Brain microvascular endothelial cell (primary cell): ENCODE results near the gene TNPO3.
A peak's percentile ranks its signal among the peaks of the same experiment; 100 is the strongest.
"Not testable (repeated sequence)": the region's sequence is repeated elsewhere in the genome, so short reads cannot be mapped to it uniquely, and the experiment has no call there.

Experiments used
- DNase-seq: peaks from one replicate; pipeline ENCODE4 v3.0.0-alpha.2; 2020
- H3K27ac ChIP-seq: fragments of 250-450 bp; sonication (Bioruptor Pico); 2 replicates; pipeline ENCODE4 v1.5.1; 2020; ENCODE audit warnings: mild to moderate bottlenecking, moderate library complexity
- H3K27me3 ChIP-seq: fragments of 250-450 bp; sonication (Bioruptor Pico); replicated peaks from 2 replicates; pipeline ENCODE4 v1.5.1; 2020; ENCODE audit warnings: mild to moderate bottlenecking
- H3K36me3 ChIP-seq: fragments of 250-450 bp; sonication (Bioruptor Pico); replicated peaks from 2 replicates; pipeline ENCODE4 v1.5.1; 2020; ENCODE audit warnings: mild to moderate bottlenecking
- H3K4me3 ChIP-seq: 2 replicates; pipeline ENCODE4 v1.5.1; 2011; ENCODE audit warnings: low read depth, mild to moderate bottlenecking, control low read depth, low read length, moderate library complexity
- in situ Hi-C: cut with HindIII; loops from 2 replicates; pipeline ENCODE4 v1.10.0; 2017; ENCODE audit warnings: low sequenced_read_pairs, low pct_ligation_motif_present
- TF ChIP-seq, protein P1 (sequence below): IDR thresholded peaks from 2 replicates; pipeline ENCODE4 v1.5.1; 2011; ENCODE audit warnings: low read depth, mild to moderate bottlenecking, moderate library complexity, low read length, control low read depth, inconsistent platforms; ENCODE audit errors: missing control alignments

TNPO3 gene

GRCh38 chr7:129052441-129052840 is 2.5 kb downstream of the TNPO3 start:
- Histone ChIP-seq H3K27ac (no peak overlapping the region), H3K27me3 (no peaks in the 10 kb centered on the region), H3K4me3 (no peak overlapping the region), H3K36me3 (no peaks in the 10 kb centered on the region)
- in situ Hi-C loops, result no loop called here
- TF ChIP-seq, protein P1, sequence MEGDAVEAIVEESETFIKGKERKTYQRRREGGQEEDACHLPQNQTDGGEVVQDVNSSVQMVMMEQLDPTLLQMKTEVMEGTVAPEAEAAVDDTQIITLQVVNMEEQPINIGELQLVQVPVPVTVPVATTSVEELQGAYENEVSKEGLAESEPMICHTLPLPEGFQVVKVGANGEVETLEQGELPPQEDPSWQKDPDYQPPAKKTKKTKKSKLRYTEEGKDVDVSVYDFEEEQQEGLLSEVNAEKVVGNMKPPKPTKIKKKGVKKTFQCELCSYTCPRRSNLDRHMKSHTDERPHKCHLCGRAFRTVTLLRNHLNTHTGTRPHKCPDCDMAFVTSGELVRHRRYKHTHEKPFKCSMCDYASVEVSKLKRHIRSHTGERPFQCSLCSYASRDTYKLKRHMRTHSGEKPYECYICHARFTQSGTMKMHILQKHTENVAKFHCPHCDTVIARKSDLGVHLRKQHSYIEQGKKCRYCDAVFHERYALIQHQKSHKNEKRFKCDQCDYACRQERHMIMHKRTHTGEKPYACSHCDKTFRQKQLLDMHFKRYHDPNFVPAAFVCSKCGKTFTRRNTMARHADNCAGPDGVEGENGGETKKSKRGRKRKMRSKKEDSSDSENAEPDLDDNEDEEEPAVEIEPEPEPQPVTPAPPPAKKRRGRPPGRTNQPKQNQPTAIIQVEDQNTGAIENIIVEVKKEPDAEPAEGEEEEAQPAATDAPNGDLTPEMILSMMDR, result no peak
- DNase-seq, result no peak

- in situ Hi-C loops, DNase-seq: not testable (repeated sequence)
These were observed 3.5 kb downstream of the TNPO3 start for GRCh38 chr7:129051459-129051858.

GRCh38 chr7:129047761-129048160 is 7.2 kb downstream of the TNPO3 start:
- DNase-seq, result no peak
- TF ChIP-seq, protein P1, result no peak
- Histone ChIP-seq H3K4me3 (no peak overlapping the region), H3K27me3 (no peaks in the 10 kb centered on the region), H3K27ac (no peak overlapping the region), H3K36me3 (no peaks in the 10 kb centered on the region)
- in situ Hi-C loops, result no loop called here

More at GRCh38 chr7:129051459-129051858, 3.5 kb downstream of the TNPO3 start:
- H3K27me3 ChIP-seq, H3K36me3 ChIP-seq, H3K4me3 ChIP-seq, H3K27ac ChIP-seq: not testable (repeated sequence)

DNA sequence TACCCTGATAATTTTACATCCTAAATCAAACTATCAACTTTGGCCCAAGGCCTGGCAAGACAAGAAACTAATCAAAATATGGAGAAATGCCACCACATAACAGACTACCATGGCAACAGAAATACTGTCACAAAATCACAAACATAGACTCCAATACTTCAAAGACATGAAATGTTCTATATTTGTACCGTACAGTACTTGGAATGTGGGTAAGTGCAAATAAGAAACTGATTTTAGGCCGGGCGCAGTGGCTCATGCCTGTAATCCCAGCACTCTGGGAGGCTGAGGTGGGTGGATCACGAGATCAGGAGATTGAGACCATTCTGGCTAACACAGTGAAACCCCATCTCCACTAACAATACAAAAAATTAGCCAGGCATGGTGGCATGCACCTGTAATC is 9.2 kb downstream of the TNPO3 start:
- DNase-seq, result no peak
- no peak overlapping the region for H3K4me3 ChIP-seq
- H3K36me3 ChIP-seq, result no peaks in the 10 kb centered on the region
- no peaks in the 10 kb centered on the region for H3K27me3 ChIP-seq
- in situ Hi-C loops, result no loop called here
- TF ChIP-seq, protein P1, result no peak
- H3K27ac ChIP-seq, result no peak overlapping the region

DNA sequence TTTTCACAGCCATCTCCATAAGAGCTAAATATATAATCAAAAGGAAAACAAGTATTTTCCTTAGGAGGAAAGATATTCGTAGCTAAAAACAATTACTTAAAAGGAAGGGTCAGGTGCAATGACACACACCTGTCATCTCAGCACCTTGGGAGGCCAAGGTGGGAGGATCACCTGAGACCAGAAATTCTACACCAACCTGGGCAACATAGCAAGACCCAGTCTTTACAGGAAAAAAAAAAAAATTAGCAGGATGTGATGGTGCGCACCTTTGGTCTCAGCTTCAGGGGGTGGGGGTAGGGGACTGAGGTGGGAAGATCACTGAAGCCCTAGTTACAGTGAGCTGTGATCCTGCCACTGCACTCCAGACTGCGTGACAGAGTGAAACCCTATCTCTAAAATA is 11.9 kb downstream of the TNPO3 start:
- H3K36me3 ChIP-seq, result peaks cover 9% of the 10 kb centered on the region
- H3K4me3 ChIP-seq, result no peak overlapping the region
- TF ChIP-seq, protein P1, result no peak
- no peak overlapping the region for H3K27ac ChIP-seq
- no peaks in the 10 kb centered on the region for H3K27me3 ChIP-seq
- DNase-seq, result no peak
- in situ Hi-C loops, result no loop called here

DNA sequence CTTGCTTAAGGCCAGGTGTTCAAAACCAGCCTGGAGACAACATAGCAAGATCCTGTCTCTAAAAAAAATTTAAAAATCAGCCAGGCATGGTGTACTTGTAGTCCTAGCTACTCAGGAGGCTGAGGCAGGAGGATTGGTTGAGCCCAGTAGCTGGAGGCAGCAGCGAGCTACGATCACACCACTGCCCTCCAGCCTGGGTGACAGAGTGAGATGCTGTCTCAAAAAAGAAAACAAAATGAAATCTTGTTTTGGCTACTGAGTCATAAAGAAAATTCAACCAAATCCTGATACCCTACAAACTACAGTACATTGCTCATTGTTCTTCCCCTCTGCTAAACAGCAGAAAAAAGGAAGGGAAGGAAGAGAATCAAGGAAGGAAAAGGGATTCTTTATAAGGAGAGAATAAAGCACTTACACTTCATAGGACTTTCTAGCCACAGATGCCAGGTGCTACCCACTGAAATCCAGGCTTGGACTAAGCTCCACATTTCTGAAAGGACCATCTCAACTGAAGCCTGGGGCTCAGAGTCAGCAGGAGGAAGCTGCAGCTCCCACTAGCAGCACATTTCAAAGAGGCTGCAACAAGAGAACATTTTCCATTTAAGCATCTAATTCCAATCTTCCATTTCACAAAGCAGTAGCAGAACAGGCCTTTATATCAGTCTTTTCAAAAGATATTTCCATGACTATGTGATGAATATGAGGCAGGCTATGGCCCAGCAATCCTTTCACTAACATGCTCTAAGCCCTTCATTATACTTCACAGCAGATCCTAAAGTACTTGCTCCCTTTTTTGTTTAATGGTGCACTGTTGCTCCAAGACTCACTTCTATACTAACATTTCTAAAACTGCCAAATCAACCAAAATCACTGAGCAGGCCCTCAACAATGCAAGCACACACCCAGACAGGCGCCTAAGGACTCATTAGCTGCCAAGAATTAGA is 13.5 kb downstream of the TNPO3 start:
- in situ Hi-C loops, result no loop called here
- no peaks in the 10 kb centered on the region for H3K27me3 ChIP-seq
- H3K27ac ChIP-seq, result no peak overlapping the region
- TF ChIP-seq, protein P1, result no peak
- H3K36me3 ChIP-seq, result peaks cover 9% of the 10 kb centered on the region
- DNase-seq, result peak; percentile 2
- H3K4me3 ChIP-seq, result no peak overlapping the region

- peaks cover 13% of the 10 kb centered on the region for H3K36me3 ChIP-seq
- in situ Hi-C loops, H3K27me3 ChIP-seq, H3K4me3 ChIP-seq, H3K27ac ChIP-seq, DNase-seq: not testable (repeated sequence)
These were observed 16.4 kb downstream of the TNPO3 start for GRCh38 chr7:129038468-129038867.
